RWPE2 (cell line): ENCODE results near the gene TRAP1.
"Not testable (repeated sequence)": the region's sequence is repeated elsewhere in the genome, so short reads cannot be mapped to it uniquely, and the experiment has no call there.

ENCODE experiments used
- ATAC-seq: fragments of 200-7000 bp; cut with Tn5 transposase; 3 replicates; pipeline ENCODE4 v1.9.1; 2021; ENCODE audit warnings: low read depth
- DNase-seq: peaks from one replicate; pipeline ENCODE4 v3.0.0-alpha.2; 2020; ENCODE audit warnings: low spot score
- H3K27ac ChIP-seq: fragments of 450-650 bp; 2 replicates; pipeline ENCODE4 v1.5.1; 2017; ENCODE audit warnings: mild to moderate bottlenecking; ENCODE audit not compliant: poor library complexity, severe bottlenecking
- H3K27me3 ChIP-seq: fragments of 250-450 bp; sonication (Bioruptor Pico); 2 replicates; pipeline ENCODE4 v1.5.1; 2021; ENCODE audit warnings: mild to moderate bottlenecking, moderate library complexity; ENCODE audit not compliant: insufficient read depth, poor library complexity, severe bottlenecking
- H3K36me3 ChIP-seq: fragments of 250-450 bp; sonication (Bioruptor Pico); 2 replicates; pipeline ENCODE4 v1.5.1; 2020; ENCODE audit warnings: low read depth, mild to moderate bottlenecking, moderate library complexity
- H3K4me1 ChIP-seq: fragments of 250-450 bp; sonication (Bioruptor Pico); 2 replicates; pipeline ENCODE4 v1.5.1; 2021; ENCODE audit warnings: mild to moderate bottlenecking, moderate library complexity; ENCODE audit not compliant: insufficient read depth, poor library complexity, severe bottlenecking
- H3K4me3 ChIP-seq: fragments of 250-450 bp; sonication (Bioruptor Pico); 2 replicates; pipeline ENCODE4 v1.5.1; 2021; ENCODE audit warnings: mild to moderate bottlenecking, moderate library complexity; ENCODE audit not compliant: severe bottlenecking
- H3K9me3 ChIP-seq: fragments of 250-450 bp; sonication (Bioruptor Pico); 2 replicates; pipeline ENCODE4 v1.5.1; 2021; ENCODE audit warnings: mild to moderate bottlenecking, moderate library complexity; ENCODE audit not compliant: severe bottlenecking
- CTCF ChIP-seq: fragments of 450-650 bp; IDR thresholded peaks from one replicate; pipeline ENCODE4 v1.5.1; 2017; ENCODE audit warnings: mild to moderate bottlenecking, moderate library complexity; ENCODE audit not compliant: poor library complexity, severe bottlenecking

The TRAP1 gene

DNA sequence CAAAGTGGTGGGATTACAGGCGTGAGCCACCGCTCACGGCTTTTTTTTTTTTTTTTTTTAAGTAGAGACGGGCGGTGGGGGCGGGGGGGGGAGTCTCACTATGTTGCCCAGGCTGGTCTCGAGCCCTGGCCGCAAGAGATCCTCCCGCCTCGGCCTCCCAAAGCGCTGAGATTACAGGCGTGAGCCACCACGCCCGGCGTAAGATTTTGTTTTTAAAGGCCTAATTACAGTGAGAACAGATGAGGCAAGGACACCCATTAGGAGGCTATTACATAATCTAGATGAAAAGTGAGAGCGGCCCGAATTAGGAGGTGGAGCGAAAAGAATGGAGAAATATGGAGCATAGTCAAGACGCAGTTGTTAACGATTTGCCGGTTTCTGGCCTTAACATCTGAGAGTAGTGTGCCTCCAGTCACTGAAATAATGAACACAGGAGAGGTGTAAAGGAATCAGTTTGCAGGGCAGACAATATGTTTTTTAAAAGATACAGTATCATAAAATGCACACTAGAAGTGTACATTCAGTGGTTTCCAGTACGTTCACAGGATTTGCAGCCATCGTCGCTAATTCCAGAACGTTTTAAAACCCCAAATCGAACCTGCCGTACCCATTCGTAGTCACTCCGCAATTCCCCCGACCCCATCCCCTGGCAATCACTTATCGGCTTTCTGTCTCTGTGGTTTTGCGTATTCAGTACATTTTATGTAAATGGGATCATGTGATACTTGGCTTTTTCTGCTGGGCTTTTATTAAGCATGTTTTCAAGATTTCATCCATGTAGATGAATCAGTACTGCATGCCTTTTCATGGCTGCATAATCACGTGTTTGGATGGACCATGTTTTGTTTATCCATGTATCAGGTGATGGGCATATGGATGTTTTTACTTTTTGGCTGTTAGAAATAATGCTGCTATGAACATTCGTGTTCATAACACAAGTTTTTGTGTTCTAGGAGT, 104.5 kb downstream of the TRAP1 start:
- no peaks in the 10 kb centered on the region for H3K9me3 ChIP-seq
- ATAC-seq (no peak), DNase-seq (no peak)
- peaks cover 12% of the 10 kb centered on the region for H3K36me3 ChIP-seq
- TF ChIP-seq CTCF = no peak
- H3K27ac ChIP-seq = peak overlapping the region; percentile 46
- no peaks in the 10 kb centered on the region for H3K27me3 ChIP-seq
- H3K4me1 ChIP-seq = peaks cover 12% of the 10 kb centered on the region
- peak overlapping the region; percentile 97 for H3K4me3 ChIP-seq

GRCh38 chr16:3611146-3611975, 106.0 kb downstream of the TRAP1 start, which contains the start of gene SLX4:
TSS of gene SLX4 (minus strand) at chr16:3611606. CDS start at chr16:3608964, 2,642 bp downstream.
- DNase-seq = peak; percentile 85

GRCh38 chr16:3610698-3611145, 106.6 kb downstream of the TRAP1 start:
- Histone ChIP-seq H3K9me3 (no peaks in the 10 kb centered on the region), H3K36me3 (peaks cover 6% of the 10 kb centered on the region), H3K27me3 (no peaks in the 10 kb centered on the region), H3K4me3 (peak overlapping the region; percentile 97), H3K27ac (peak overlapping the region; percentile 46), H3K4me1 (peaks cover 7% of the 10 kb centered on the region)
- ATAC-seq (no peak; the same call in none of the 3 replicates), DNase-seq (no peak)
- TF ChIP-seq CTCF = no peak

More at GRCh38 chr16:3611146-3611975, 106.0 kb downstream of the TRAP1 start, which contains the start of gene SLX4:
- Histone ChIP-seq H3K36me3 (peaks cover 12% of the 10 kb centered on the region), H3K27me3 (no peaks in the 10 kb centered on the region), H3K9me3 (no peaks in the 10 kb centered on the region), H3K4me1 (peaks cover 7% of the 10 kb centered on the region), H3K4me3 (peak within 1 kb of the TSS; percentile 97), H3K27ac (peak within 1 kb of the TSS; percentile 46)
- peak; percentile 85 for ATAC-seq
- no peak for TF ChIP-seq CTCF

DNA sequence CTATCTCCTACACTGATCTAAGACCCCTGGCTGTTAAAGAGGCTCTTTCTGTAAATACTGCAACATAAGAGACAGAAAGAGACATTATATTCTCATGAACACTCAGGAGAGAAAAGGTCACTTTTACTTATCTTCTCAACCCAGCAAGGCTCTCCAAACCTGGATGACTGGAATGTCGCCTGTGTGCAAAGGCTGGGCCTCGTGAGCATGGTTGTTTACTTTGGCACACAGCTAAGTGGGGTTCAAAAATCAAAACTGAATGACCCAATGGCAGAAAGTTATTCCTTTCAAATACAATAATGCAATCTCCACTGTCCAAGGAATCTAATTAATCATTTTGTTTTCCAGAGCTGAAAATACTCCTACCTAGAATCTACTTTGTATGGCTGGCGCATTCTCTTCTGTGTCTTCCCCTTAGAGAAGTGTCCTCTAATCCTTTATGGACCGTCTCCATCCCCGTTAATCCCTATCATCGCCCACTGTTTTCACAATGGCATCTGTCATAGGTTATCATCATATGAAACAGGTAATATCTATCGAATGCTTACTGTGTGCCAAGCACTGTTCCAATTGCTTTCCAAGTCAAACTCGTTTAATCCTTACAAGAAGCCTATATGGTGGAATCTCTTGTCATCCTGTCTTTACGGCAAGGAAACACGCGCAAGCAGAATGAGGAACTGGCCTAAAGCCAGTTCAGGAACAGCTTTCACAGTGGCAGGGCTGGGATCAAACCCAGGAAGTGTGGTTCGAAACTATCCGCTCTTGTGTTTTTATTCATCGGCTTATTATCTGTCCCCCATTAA, 107.2 kb downstream of the TRAP1 start:
- ATAC-seq (no peak), DNase-seq (no peak)
- Histone ChIP-seq H3K9me3 (no peaks in the 10 kb centered on the region), H3K36me3 (peaks cover 10% of the 10 kb centered on the region), H3K27ac (no peak overlapping the region), H3K4me1 (peaks cover 7% of the 10 kb centered on the region), H3K27me3 (no peaks in the 10 kb centered on the region), H3K4me3 (peak overlapping the region; percentile 97)
- TF ChIP-seq CTCF = no peak

- not testable (repeated sequence) for H3K4me1 ChIP-seq
Measured at GRCh38 chr16:3608976-3609375, 108.3 kb downstream of the TRAP1 start.

More at GRCh38 chr16:3608976-3609375, 108.3 kb downstream of the TRAP1 start:
- peaks cover 12% of the 10 kb centered on the region for H3K36me3 ChIP-seq
- not testable (repeated sequence) for H3K9me3 ChIP-seq, H3K4me3 ChIP-seq, ATAC-seq, H3K27me3 ChIP-seq, DNase-seq, H3K27ac ChIP-seq
